K562 (cell line): ENCODE measurements around the gene NLRX1. TPM values are rescaled to one million over a fixed set of nuclear protein-coding genes. Genes with fewer than 3 reads are reported as not detected.

Source experiments
- CBFA2T2 ChIP-seq: fragments of 450-650 bp; conservative IDR thresholded peaks from 2 replicates; pipeline ENCODE4 v1.6.1; 2017; ENCODE audit warnings: mild to moderate bottlenecking
- CBX2 ChIP-seq: fragments of 200-600 bp; sonication (generic); IDR thresholded peaks from one replicate; pipeline ENCODE4 v1.6.1; 2012; ENCODE audit warnings: mild to moderate bottlenecking, low read length, inconsistent platforms; ENCODE audit not compliant: insufficient read depth, poor library complexity, severe bottlenecking
- CEBPZ ChIP-seq: fragments of 150-350 bp; IDR thresholded peaks from 2 replicates; pipeline ENCODE4 v1.6.1; 2014; ENCODE audit warnings: low read depth, mild to moderate bottlenecking, low read length, borderline replicate concordance
- DDX20 ChIP-seq: fragments of 450-650 bp; IDR thresholded peaks from 2 replicates; pipeline ENCODE4 v1.6.1; 2016; ENCODE audit warnings: missing genetic modification characterization, low read depth, mild to moderate bottlenecking, missing compliant biosample characterization, moderate library complexity
- ELF4 ChIP-seq: fragments of 450-650 bp; formaldehyde crosslinking; IDR thresholded peaks from 2 replicates; pipeline ENCODE4 v1.4.0; 2022; ENCODE audit warnings: missing genetic modification characterization
- HEY1 ChIP-seq: fragments of 250-450 bp; sonication (Bioruptor Pico); IDR thresholded peaks from 2 replicates; pipeline ENCODE4 v1.5.0; 2020; ENCODE audit warnings: mild to moderate bottlenecking, moderate library complexity, borderline replicate concordance
- LARP7 ChIP-seq: fragments of 450-650 bp; IDR thresholded peaks from 2 replicates; pipeline ENCODE4 v1.6.1; 2016
- MAFG ChIP-seq: fragments of 450-650 bp; conservative IDR thresholded peaks from 2 replicates; pipeline ENCODE4 v1.6.1; 2016; ENCODE audit warnings: missing genetic modification characterization, missing compliant biosample characterization
- NCOA2 ChIP-seq, 2 experiments: fragments of 450-650 bp; IDR thresholded peaks; 2 replicates each; pipeline ENCODE4 v1.6.1; 2018; ENCODE audit warnings: mild to moderate bottlenecking in 2 of 2, moderate library complexity in 1 of 2; ENCODE audit not compliant: partially characterized antibody in 2 of 2
- POLR2AphosphoS2 ChIP-seq: IDR thresholded peaks from 2 replicates; pipeline ENCODE4 v1.6.1; 2012; ENCODE audit warnings: low read length, improper control_type of control experiment
- PTTG1 ChIP-seq: fragments of 450-650 bp; IDR thresholded peaks from 2 replicates; pipeline ENCODE4 v1.6.1; 2016; ENCODE audit warnings: low read depth, mild to moderate bottlenecking, missing genetic modification characterization, missing compliant biosample characterization
- SMAD3 ChIP-seq: fragments of 450-650 bp; formaldehyde crosslinking; conservative IDR thresholded peaks from 2 replicates; pipeline ENCODE4 v1.4.0; 2020; ENCODE audit warnings: mild to moderate bottlenecking
- SNRNP70 ChIP-seq: fragments of 200-400 bp; formaldehyde crosslinking; optimal IDR thresholded peaks from 2 replicates; pipeline ENCODE3; 2017; ENCODE audit warnings: low read depth, low read length
- SP1 ChIP-seq: sonication (generic); formaldehyde crosslinking; IDR thresholded peaks from 2 replicates; pipeline ENCODE4 v1.8.1; 2022; ENCODE audit warnings: mild to moderate bottlenecking, missing genetic modification reagents
- TCF7 ChIP-seq: sonication (generic); IDR thresholded peaks from 2 replicates; pipeline ENCODE4 v1.6.1; 2016; ENCODE audit warnings: antibody characterized with exemption, borderline replicate concordance
- TCFL5 ChIP-seq: fragments of 250-450 bp; sonication (Bioruptor Pico); conservative IDR thresholded peaks from 2 replicates; pipeline ENCODE4 v1.6.1; 2021; ENCODE audit warnings: mild to moderate bottlenecking, moderate library complexity, matching md5 sums
- XRCC4 ChIP-seq: IDR thresholded peaks from one replicate; pipeline ENCODE4 v1.6.1; 2011; ENCODE audit not compliant: insufficient read depth, insufficient read length; ENCODE audit errors: extremely low read depth
- ZNF511 ChIP-seq: sonication (generic); formaldehyde crosslinking; IDR thresholded peaks from 2 replicates; pipeline ENCODE4 v1.8.0; 2022; ENCODE audit warnings: mild to moderate bottlenecking, missing genetic modification reagents
- ZNF551 ChIP-seq: fragments of 250-450 bp; sonication (Bioruptor Pico); IDR thresholded peaks from 2 replicates; pipeline ENCODE4 v1.5.0; 2021; ENCODE audit warnings: mild to moderate bottlenecking, moderate library complexity
- ZNF644 ChIP-seq: fragments of 200-800 bp; sonication (Bioruptor generic); IDR thresholded peaks from 2 replicates; pipeline ENCODE4 v1.6.1; 2016; ENCODE audit warnings: low read depth, missing genetic modification characterization, missing compliant biosample characterization
- ZSCAN32 ChIP-seq: fragments of 450-650 bp; formaldehyde crosslinking; IDR thresholded peaks from 2 replicates; pipeline ENCODE4 v1.4.0; 2020; ENCODE audit warnings: mild to moderate bottlenecking, moderate library complexity
- polyA plus RNA-seq, 8 experiments: library from polyadenylated mRNA; depleted of rRNA in 4 of 8; stranded (reverse) in 5 of 8; unstranded in 3 of 8; fragments of >200 nt; fragmentation: Nextera tagmentation in 2 of 8; fragmentation: Illumina TruSeq in 1 of 8; extraction: Ambion mirVana in 2 of 8; extraction: Trizol in 1 of 8; gene quantifications; 2 replicates each; pipeline versions ENCODE4 v1.2.1 to v1.2.3, GENCODE V29; 2011 to 2014; ENCODE audit warnings: inconsistent platforms in 1 of 8, missing spikeins in 1 of 8
- total RNA-seq, 7 experiments: library from RNA; depleted of rRNA in 6 of 7; stranded (reverse); fragments of >200 nt in 6 of 7; fragmentation: Illumina TruSeq in 2 of 7; extraction: Trizol in 2 of 7; gene quantifications; 2 replicates each; pipeline versions ENCODE4 v1.2.1 to v1.2.3, GENCODE V29; 2011 to 2021; ENCODE audit warnings: low replicate concordance in 1 of 7
- TF ChIP-seq, protein P1 (sequence below): fragments of 250-450 bp; sonication (Bioruptor Pico); IDR thresholded peaks from 2 replicates; pipeline ENCODE4 v1.8.0; 2021; ENCODE audit warnings: mild to moderate bottlenecking, moderate library complexity

The NLRX1 gene
- total and polyA plus RNA-seq, 9 of the 15 experiments (the other 6 are each of a cell fraction or from before 2014, with no cell fraction given) = 0.04 to 2.3 (median 0.69) TPM

- peak; percentile 52; the same call in 1 of the 2 replicates for TF ChIP-seq CEBPZ
- TF ChIP-seq ZNF551 = no peak
- TF ChIP-seq NCOA2 (IDR thresholded peaks at IDR 0.05; ENCODE audit: partially characterized antibody in 2 of 2) = no peak
- no peak for TF ChIP-seq SNRNP70
- peak; percentile 89 for TF ChIP-seq SP1 (CRISPR knock-in tag)
- TF ChIP-seq XRCC4 = no peak
- TF ChIP-seq, protein P1, sequence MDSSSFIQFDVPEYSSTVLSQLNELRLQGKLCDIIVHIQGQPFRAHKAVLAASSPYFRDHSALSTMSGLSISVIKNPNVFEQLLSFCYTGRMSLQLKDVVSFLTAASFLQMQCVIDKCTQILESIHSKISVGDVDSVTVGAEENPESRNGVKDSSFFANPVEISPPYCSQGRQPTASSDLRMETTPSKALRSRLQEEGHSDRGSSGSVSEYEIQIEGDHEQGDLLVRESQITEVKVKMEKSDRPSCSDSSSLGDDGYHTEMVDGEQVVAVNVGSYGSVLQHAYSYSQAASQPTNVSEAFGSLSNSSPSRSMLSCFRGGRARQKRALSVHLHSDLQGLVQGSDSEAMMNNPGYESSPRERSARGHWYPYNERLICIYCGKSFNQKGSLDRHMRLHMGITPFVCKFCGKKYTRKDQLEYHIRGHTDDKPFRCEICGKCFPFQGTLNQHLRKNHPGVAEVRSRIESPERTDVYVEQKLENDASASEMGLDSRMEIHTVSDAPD = no peak
- TF ChIP-seq ELF4 (CRISPR knock-in tag) = peak; percentile 67
- TF ChIP-seq ZNF511 (CRISPR knock-in tag) = peak; percentile 81; the same call in 1 of the 2 replicates
- TF ChIP-seq PTTG1 (tag) = no peak
- TF ChIP-seq ZNF644 (tag) = no peak
- TF ChIP-seq LARP7 = no peak
- TF ChIP-seq CBFA2T2 = peak; percentile 79
- TF ChIP-seq SMAD3 (CRISPR knock-in tag) = no peak
- no peak for TF ChIP-seq CBX2
- TF ChIP-seq TCFL5 (CRISPR knock-in tag) = no peak
- 0 out of 2 replicates have a peak, but pooled peaks have one; percentile 59 for TF ChIP-seq HEY1
- TF ChIP-seq POLR2AphosphoS2 = no peak
- no peak for TF ChIP-seq TCF7
- no peak for TF ChIP-seq DDX20 (tag)
- no peak for TF ChIP-seq MAFG (tag)
- no peak for TF ChIP-seq ZSCAN32 (CRISPR knock-in tag)
Measured at GRCh38 chr11:119121008-119121810, 47.3 kb upstream of the NLRX1 start, which contains the start of gene HINFP (continued).
